Neural cell (in vitro differentiated cells): ENCODE measurements around the gene IQGAP2. TPM values are rescaled to one million over a fixed set of nuclear protein-coding genes. Genes with fewer than 3 reads are reported as not detected.

ENCODE experiments used
- H2AFZ ChIP-seq: fragments of 200-600, 300-800 bp; sonication (generic), shearing (Covaris generic); 2 replicates; pipeline ENCODE4 v1.6.0; 2014; ENCODE audit warnings: low read depth, mild to moderate bottlenecking, antibody characterized with exemption, low read length, moderate library complexity
- H3F3A ChIP-seq: fragments of 200-600 bp; shearing (Covaris generic); 2 replicates; pipeline ENCODE4 v1.6.1; 2016; ENCODE audit warnings: mild to moderate bottlenecking, moderate library complexity, mixed read lengths, antibody characterized with exemption, low read length; ENCODE audit not compliant: insufficient read depth, poor library complexity, severe bottlenecking
- H3K27ac ChIP-seq: fragments of 200-600, 300-800 bp; sonication (generic), shearing (Covaris generic); 2 replicates; pipeline ENCODE4 v1.5.1; 2014; ENCODE audit warnings: mild to moderate bottlenecking, low read length, moderate library complexity
- H3K27me3 ChIP-seq: fragments of 300-800, 200-600 bp; sonication (generic), shearing (Covaris generic); 2 replicates; pipeline ENCODE4 v1.6.0; 2014; ENCODE audit warnings: mild to moderate bottlenecking, low read depth, low read length, moderate library complexity; ENCODE audit not compliant: insufficient read depth
- H3K36me3 ChIP-seq: fragments of 300-800, 200-600 bp; sonication (generic), shearing (Covaris generic); 2 replicates; pipeline ENCODE4 v1.5.1; 2014; ENCODE audit warnings: mild to moderate bottlenecking, antibody characterized with exemption, low read length, moderate library complexity; ENCODE audit not compliant: insufficient read depth
- H3K4me2 ChIP-seq: fragments of 300-800, 200-600 bp; sonication (generic), shearing (Covaris generic); 2 replicates; pipeline ENCODE4 v1.6.0; 2014; ENCODE audit warnings: mild to moderate bottlenecking, low read length
- H3K4me3 ChIP-seq: fragments of 300-800, 200-600 bp; sonication (generic), shearing (Covaris generic); 2 replicates; pipeline ENCODE4 v1.5.1; 2014; ENCODE audit warnings: mild to moderate bottlenecking, low read length, moderate library complexity
- H3K79me2 ChIP-seq: fragments of 200-600 bp; shearing (Covaris generic); replicated peaks from 2 replicates; pipeline ENCODE4 v1.6.0; 2014; ENCODE audit warnings: mild to moderate bottlenecking, low read length, moderate library complexity; ENCODE audit not compliant: insufficient read depth
- H3K9ac ChIP-seq: fragments of 300-800, 200-600 bp; sonication (generic), shearing (Covaris generic); 2 replicates; pipeline ENCODE4 v1.6.1; 2016; ENCODE audit warnings: mild to moderate bottlenecking, low read length, mixed read lengths
- H3K9me2 ChIP-seq: fragments of 200-600 bp; shearing (Covaris generic); 2 replicates; pipeline ENCODE4 v1.6.1; 2016; ENCODE audit warnings: mild to moderate bottlenecking, low read length, mixed read lengths; ENCODE audit not compliant: insufficient read depth
- H3K9me3 ChIP-seq: fragments of 200-600, 300-800 bp; sonication (generic), shearing (Covaris generic); 2 replicates; pipeline ENCODE4 v1.6.1; 2016; ENCODE audit warnings: mild to moderate bottlenecking, mixed run types, low read length, moderate library complexity, mixed read lengths
- H4K20me1 ChIP-seq: fragments of 200-600 bp; shearing (Covaris generic); 2 replicates; pipeline ENCODE4 v1.6.1; 2016; ENCODE audit warnings: mild to moderate bottlenecking, mixed run types; ENCODE audit not compliant: insufficient read depth
- CTCF ChIP-seq: fragments of 450-650 bp; IDR thresholded peaks from 2 replicates; pipeline ENCODE4 v1.5.1; 2014; ENCODE audit warnings: antibody characterized with exemption, mild to moderate bottlenecking, moderate library complexity; ENCODE audit not compliant: poor library complexity, severe bottlenecking
- EP300 ChIP-seq: fragments of 450-650 bp; conservative IDR thresholded peaks from 2 replicates; pipeline ENCODE4 v1.6.1; 2014; ENCODE audit warnings: antibody characterized with exemption, mild to moderate bottlenecking, moderate library complexity; ENCODE audit not compliant: poor library complexity, severe bottlenecking
- EZH2 ChIP-seq: fragments of 200-600, 300-800 bp; shearing (Covaris generic), sonication (generic); IDR thresholded peaks from 2 replicates; pipeline ENCODE4 v1.6.1; 2014; ENCODE audit warnings: antibody characterized with exemption, low read length, borderline replicate concordance, mild to moderate bottlenecking; ENCODE audit not compliant: insufficient read depth, poor library complexity, severe bottlenecking
- MXI1 ChIP-seq: fragments of 450-650 bp; conservative IDR thresholded peaks from 2 replicates; pipeline ENCODE4 v1.6.1; 2014; ENCODE audit warnings: antibody characterized with exemption, mild to moderate bottlenecking; ENCODE audit not compliant: poor library complexity, severe bottlenecking
- POLR2AphosphoS5 ChIP-seq: IDR thresholded peaks from 2 replicates; pipeline ENCODE4 v1.6.1; 2012
- RAD21 ChIP-seq: fragments of 450-650 bp; conservative IDR thresholded peaks from 2 replicates; pipeline ENCODE4 v1.6.1; 2014; ENCODE audit warnings: antibody characterized with exemption, mild to moderate bottlenecking, moderate library complexity
- REST ChIP-seq: IDR thresholded peaks from 2 replicates; pipeline ENCODE4 v1.6.1; 2012; ENCODE audit warnings: borderline replicate concordance
- SMC3 ChIP-seq: fragments of 450-650 bp; conservative IDR thresholded peaks from 2 replicates; pipeline ENCODE4 v1.6.1; 2014; ENCODE audit warnings: antibody characterized with exemption, mild to moderate bottlenecking, moderate library complexity; ENCODE audit not compliant: poor library complexity
- TAF1 ChIP-seq: IDR thresholded peaks from 2 replicates; pipeline ENCODE4 v1.6.1; 2012; ENCODE audit warnings: low read depth
- polyA plus RNA-seq: library from polyadenylated mRNA; depleted of rRNA; stranded (reverse); fragments of >200 nt; gene quantifications from 2 replicates; pipeline ENCODE4 v1.2.3, GENCODE V29; 2014

The IQGAP2 gene
- polyA plus RNA-seq, 1 donor from 2014 or later = 5.2 TPM

- TF ChIP-seq REST (no peak), TAF1 (no peak), EP300 (no peak), SMC3 (no peak), POLR2AphosphoS5 (no peak), MXI1 (no peak), EZH2 (no peak), CTCF (no peak), RAD21 (no peak)
- H3K9me3 ChIP-seq = no peaks in the 10 kb centered on the region
- H3K4me2 ChIP-seq = no peak overlapping the region
- no peaks in the 10 kb centered on the region for H4K20me1 ChIP-seq
- H3K36me3 ChIP-seq = no peaks in the 10 kb centered on the region
- no peaks in the 10 kb centered on the region for H3K79me2 ChIP-seq
- no peaks in the 10 kb centered on the region for H3K27me3 ChIP-seq
- H3K9ac ChIP-seq = no peak overlapping the region
- H2AFZ ChIP-seq = no peak overlapping the region
- no peak overlapping the region for H3K4me3 ChIP-seq
- H3F3A ChIP-seq = no peaks in the 10 kb centered on the region
- no peaks in the 10 kb centered on the region for H3K9me2 ChIP-seq
- no peak overlapping the region for H3K27ac ChIP-seq
Observed at GRCh38 chr5:76487821-76488220, 84.7 kb downstream of the IQGAP2 start.

DNA sequence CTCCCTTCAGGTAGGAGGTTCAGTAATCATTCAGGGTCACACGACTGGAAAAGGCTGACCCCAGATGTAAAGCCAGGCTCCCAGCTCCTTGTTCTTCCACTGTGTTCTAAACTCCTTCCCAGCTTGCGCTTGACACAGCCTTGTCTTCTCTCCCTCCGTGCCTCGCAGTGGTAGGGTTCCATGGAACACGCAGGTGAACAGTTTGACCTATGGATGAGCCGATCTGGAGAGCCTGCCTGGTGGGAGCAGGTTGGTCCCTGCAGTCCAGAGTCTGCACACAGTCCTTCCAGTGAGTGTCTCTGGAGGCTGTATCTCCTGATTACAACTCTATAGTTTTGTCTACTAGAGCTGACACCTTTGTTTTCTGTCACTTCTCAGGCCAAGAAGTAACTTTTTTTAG, 85.9 kb downstream of the IQGAP2 start:
- no peaks in the 10 kb centered on the region for H3F3A ChIP-seq
- no peaks in the 10 kb centered on the region for H3K36me3 ChIP-seq
- H3K9me3 ChIP-seq = no peaks in the 10 kb centered on the region
- no peak overlapping the region for H3K9ac ChIP-seq
- H3K27me3 ChIP-seq = no peaks in the 10 kb centered on the region
- H4K20me1 ChIP-seq = no peaks in the 10 kb centered on the region
- no peak overlapping the region for H3K27ac ChIP-seq
- H3K79me2 ChIP-seq = no peaks in the 10 kb centered on the region
- no peak overlapping the region for H3K4me2 ChIP-seq
- TF ChIP-seq SMC3 (no peak), CTCF (no peak), EZH2 (no peak), RAD21 (no peak), TAF1 (no peak), POLR2AphosphoS5 (no peak), REST (no peak), MXI1 (no peak), EP300 (no peak)
- H3K9me2 ChIP-seq = no peaks in the 10 kb centered on the region
- H2AFZ ChIP-seq = no peak overlapping the region
- no peak overlapping the region for H3K4me3 ChIP-seq
